Measurements from ENCODE around the gene KRTAP10-4.
"Not testable (repeated sequence)": the region's sequence is repeated elsewhere in the genome, so short reads cannot be mapped to it uniquely, and the experiment has no call there.

The KRTAP10-4 gene

GRCh38 chr21:44558329-44558675, 15.2 kb upstream of the KRTAP10-4 start:
- not testable (repeated sequence) for FAIRE-seq

GRCh38 chr21:44558695-44559094, 14.8 kb upstream of the KRTAP10-4 start, which contains the start of gene KRTAP10-3:
Gene KRTAP10-3, minus strand, starts transcription at chr21:44558795. Its CDS starts 80 bp downstream, at chr21:44558715.
- no peak for FAIRE-seq

- FAIRE-seq, result no peak
Measured at GRCh38 chr21:44564099-44564498, 9.4 kb upstream of the KRTAP10-4 start.

GRCh38 chr21:44564886-44565598, 8.5 kb upstream of the KRTAP10-4 start:
- no peak for FAIRE-seq

- no peak for FAIRE-seq
Measured at GRCh38 chr21:44566403-44566802, 7.1 kb upstream of the KRTAP10-4 start.

- FAIRE-seq, result no peak
Measured at GRCh38 chr21:44567481-44568171, 5.9 kb upstream of the KRTAP10-4 start.

- no peak for FAIRE-seq
Measured at GRCh38 chr21:44568261-44568660, 5.3 kb upstream of the KRTAP10-4 start.

- no peak for FAIRE-seq
Measured at GRCh38 chr21:44568667-44569556, 4.6 kb upstream of the KRTAP10-4 start.

- FAIRE-seq, result no peak
Measured at GRCh38 chr21:44569861-44570517, 3.5 kb upstream of the KRTAP10-4 start.

GRCh38 chr21:44571296-44571695, 2.2 kb upstream of the KRTAP10-4 start:
- no peak for FAIRE-seq

GRCh38 chr21:44571844-44572782, 1.4 kb upstream of the KRTAP10-4 start:
- FAIRE-seq, result no peak

- FAIRE-seq, result no peak
Measured at GRCh38 chr21:44572959-44573583, 458 bp upstream of the KRTAP10-4 start.

GRCh38 chr21:44574457-44575306, 1.2 kb downstream of the KRTAP10-4 start:
- FAIRE-seq, result no peak

GRCh38 chr21:44575307-44576024, 1.9 kb downstream of the KRTAP10-4 start:
- FAIRE-seq, result no peak

GRCh38 chr21:44576025-44576420, 2.5 kb downstream of the KRTAP10-4 start:
- no peak for FAIRE-seq

- no peak for FAIRE-seq
Measured at GRCh38 chr21:44578371-44579055, 5.0 kb downstream of the KRTAP10-4 start.

- FAIRE-seq, result no peak
Measured at GRCh38 chr21:44579056-44579832, 5.7 kb downstream of the KRTAP10-4 start.

GRCh38 chr21:44579833-44580144, 6.3 kb downstream of the KRTAP10-4 start:
- no peak for FAIRE-seq
